Ishikawa (cell line): ENCODE results near the gene CDH13.

Experiments
- CEBPB ChIP-seq: IDR thresholded peaks from 2 replicates; pipeline ENCODE4 v1.6.1; 2012
- CREB1 ChIP-seq: IDR thresholded peaks from 2 replicates; pipeline ENCODE4 v1.6.1; 2012; ENCODE audit warnings: low read depth
- EGR1 ChIP-seq: IDR thresholded peaks from 2 replicates; pipeline ENCODE4 v1.6.1; 2012
- EP300 ChIP-seq: IDR thresholded peaks from 2 replicates; pipeline ENCODE4 v1.6.1; 2012; ENCODE audit warnings: borderline replicate concordance
- FOXM1 ChIP-seq: IDR thresholded peaks from 2 replicates; pipeline ENCODE4 v1.6.1; 2012; ENCODE audit warnings: low read depth, borderline replicate concordance
- NFIC ChIP-seq: IDR thresholded peaks from 2 replicates; pipeline ENCODE4 v1.6.1; 2012
- RAD21 ChIP-seq: IDR thresholded peaks from 2 replicates; pipeline ENCODE4 v1.6.1; 2012; ENCODE audit warnings: low read depth
- TAF1 ChIP-seq: IDR thresholded peaks from 2 replicates; pipeline ENCODE4 v1.6.1; 2012; ENCODE audit warnings: low read depth, mild to moderate bottlenecking
- TCF12 ChIP-seq: IDR thresholded peaks from 2 replicates; pipeline ENCODE4 v1.6.1; 2012; ENCODE audit warnings: low read depth
- TEAD4 ChIP-seq: IDR thresholded peaks from 2 replicates; pipeline ENCODE4 v1.6.1; 2012
- YY1 ChIP-seq: IDR thresholded peaks from 2 replicates; pipeline ENCODE4 v1.6.1; 2012; ENCODE audit warnings: low read depth
- ZBTB7A ChIP-seq: IDR thresholded peaks from 2 replicates; pipeline ENCODE4 v1.6.1; 2012; ENCODE audit warnings: low read depth
- TF ChIP-seq, protein P1 (sequence below): IDR thresholded peaks from 2 replicates; pipeline ENCODE4 v1.6.1; 2012
- TF ChIP-seq, protein P2 (sequence below): IDR thresholded peaks from 2 replicates; pipeline ENCODE4 v1.6.1; 2012; ENCODE audit warnings: low read depth, mild to moderate bottlenecking
- TF ChIP-seq, protein P3 (sequence below): IDR thresholded peaks from 2 replicates; pipeline ENCODE4 v1.6.1; 2012

The CDH13 gene

GRCh38 chr16:83842291-83842690, 1215.5 kb downstream of the CDH13 start:
- TF ChIP-seq EGR1 = no peak

DNA sequence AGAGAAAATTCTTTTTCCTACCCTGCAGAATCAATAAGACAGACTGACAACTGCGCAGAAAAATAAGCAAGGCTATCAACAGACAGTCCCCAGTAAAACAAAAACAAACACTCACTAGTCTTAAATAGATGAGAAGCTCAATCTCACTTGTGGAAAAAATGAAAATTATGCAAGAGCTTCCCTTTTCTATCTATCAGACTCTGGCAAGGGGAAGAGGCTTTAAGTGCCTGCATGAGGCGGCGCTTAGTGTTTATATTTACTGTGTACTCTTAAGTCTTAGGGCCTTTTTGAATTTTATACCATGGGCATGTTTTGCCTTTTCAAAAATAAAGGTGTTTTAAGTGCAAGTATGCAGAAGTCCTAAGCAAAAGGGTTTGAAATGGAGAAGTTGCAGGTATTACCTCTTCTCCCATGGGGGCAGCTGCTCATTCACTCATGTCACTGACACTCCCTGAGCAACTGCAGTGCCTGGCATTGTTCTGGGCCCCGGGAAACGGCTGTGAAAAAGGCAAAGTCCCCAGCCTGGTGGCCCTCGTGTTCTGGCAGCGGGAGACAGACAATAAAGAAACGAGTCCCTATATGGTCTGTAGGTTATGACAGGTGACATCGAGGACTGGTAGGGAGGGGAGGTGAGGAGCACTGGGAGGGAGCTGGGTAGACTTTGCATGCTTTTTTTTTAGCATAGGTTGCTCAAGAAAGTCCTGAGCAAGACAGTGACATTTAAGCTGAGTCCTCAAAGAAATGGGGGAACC, 1216.2 kb downstream of the CDH13 start:
- no peak for TF ChIP-seq TAF1
- no peak for TF ChIP-seq NFIC
- TF ChIP-seq, protein P1, sequence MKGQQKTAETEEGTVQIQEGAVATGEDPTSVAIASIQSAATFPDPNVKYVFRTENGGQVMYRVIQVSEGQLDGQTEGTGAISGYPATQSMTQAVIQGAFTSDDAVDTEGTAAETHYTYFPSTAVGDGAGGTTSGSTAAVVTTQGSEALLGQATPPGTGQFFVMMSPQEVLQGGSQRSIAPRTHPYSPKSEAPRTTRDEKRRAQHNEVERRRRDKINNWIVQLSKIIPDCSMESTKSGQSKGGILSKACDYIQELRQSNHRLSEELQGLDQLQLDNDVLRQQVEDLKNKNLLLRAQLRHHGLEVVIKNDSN = no peak
- TF ChIP-seq, protein P2, sequence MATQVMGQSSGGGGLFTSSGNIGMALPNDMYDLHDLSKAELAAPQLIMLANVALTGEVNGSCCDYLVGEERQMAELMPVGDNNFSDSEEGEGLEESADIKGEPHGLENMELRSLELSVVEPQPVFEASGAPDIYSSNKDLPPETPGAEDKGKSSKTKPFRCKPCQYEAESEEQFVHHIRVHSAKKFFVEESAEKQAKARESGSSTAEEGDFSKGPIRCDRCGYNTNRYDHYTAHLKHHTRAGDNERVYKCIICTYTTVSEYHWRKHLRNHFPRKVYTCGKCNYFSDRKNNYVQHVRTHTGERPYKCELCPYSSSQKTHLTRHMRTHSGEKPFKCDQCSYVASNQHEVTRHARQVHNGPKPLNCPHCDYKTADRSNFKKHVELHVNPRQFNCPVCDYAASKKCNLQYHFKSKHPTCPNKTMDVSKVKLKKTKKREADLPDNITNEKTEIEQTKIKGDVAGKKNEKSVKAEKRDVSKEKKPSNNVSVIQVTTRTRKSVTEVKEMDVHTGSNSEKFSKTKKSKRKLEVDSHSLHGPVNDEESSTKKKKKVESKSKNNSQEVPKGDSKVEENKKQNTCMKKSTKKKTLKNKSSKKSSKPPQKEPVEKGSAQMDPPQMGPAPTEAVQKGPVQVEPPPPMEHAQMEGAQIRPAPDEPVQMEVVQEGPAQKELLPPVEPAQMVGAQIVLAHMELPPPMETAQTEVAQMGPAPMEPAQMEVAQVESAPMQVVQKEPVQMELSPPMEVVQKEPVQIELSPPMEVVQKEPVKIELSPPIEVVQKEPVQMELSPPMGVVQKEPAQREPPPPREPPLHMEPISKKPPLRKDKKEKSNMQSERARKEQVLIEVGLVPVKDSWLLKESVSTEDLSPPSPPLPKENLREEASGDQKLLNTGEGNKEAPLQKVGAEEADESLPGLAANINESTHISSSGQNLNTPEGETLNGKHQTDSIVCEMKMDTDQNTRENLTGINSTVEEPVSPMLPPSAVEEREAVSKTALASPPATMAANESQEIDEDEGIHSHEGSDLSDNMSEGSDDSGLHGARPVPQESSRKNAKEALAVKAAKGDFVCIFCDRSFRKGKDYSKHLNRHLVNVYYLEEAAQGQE = no peak
- TF ChIP-seq FOXM1 = no peak

DNA sequence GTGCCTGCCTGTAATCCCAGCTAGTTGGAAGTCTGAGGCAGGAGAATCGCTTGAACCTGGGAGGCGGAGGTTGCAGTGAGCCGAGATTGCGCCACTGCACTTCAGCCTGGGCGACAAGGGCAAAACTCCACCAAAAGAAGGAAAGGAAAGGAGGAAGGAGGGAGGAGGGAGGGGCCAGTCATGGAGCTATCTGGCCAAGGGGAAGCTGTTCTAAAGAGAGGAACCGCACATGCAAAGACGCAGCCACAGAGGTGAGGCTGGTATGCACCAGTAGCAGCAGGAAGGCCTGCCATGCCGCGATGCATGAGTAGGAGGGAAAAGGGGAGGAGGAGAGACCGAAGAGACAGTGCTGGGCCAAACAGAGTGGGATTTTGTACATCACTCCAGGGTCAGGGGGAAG, 1216.9 kb downstream of the CDH13 start:
- TF ChIP-seq EGR1 (no peak), FOXM1 (no peak), TEAD4 (no peak), TAF1 (no peak), RAD21 (no peak), TCF12 (no peak), YY1 (no peak), CEBPB (no peak), EP300 (no peak)
- TF ChIP-seq, protein P1 = no peak
- TF ChIP-seq, protein P3, sequence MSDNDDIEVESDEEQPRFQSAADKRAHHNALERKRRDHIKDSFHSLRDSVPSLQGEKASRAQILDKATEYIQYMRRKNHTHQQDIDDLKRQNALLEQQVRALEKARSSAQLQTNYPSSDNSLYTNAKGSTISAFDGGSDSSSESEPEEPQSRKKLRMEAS = no peak

DNA sequence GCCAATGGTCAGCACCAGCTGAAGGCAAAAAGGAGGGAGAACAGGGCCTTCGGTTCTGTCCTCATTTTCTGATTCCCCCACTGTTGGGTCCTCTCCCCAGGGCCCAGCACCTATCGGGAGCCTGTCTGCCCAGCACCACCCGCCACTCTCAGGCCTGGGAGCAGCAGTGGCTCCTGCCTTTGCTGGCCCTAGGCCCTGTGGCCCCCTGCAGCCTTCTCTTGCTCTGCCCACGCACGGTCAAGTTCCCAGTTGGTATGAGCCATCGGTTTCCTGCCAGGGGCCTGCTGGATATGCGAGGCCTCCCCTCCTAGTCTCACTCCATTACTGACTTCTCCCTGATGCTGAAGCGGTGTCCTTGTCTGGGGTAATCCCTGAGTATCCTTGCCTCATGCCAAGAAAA, 1218.5 kb downstream of the CDH13 start:
- TF ChIP-seq CEBPB = no peak
- no peak for TF ChIP-seq RAD21
- no peak for TF ChIP-seq EP300
- TF ChIP-seq, protein P3 = no peak
- TF ChIP-seq NFIC = no peak
- TF ChIP-seq, protein P2 = no peak
- TF ChIP-seq TEAD4 = no peak
- no peak for TF ChIP-seq ZBTB7A
- TF ChIP-seq FOXM1 = no peak
- TF ChIP-seq TCF12 = no peak
- TF ChIP-seq TAF1 = no peak
- TF ChIP-seq CREB1 = no peak
- TF ChIP-seq YY1 = no peak
- TF ChIP-seq EGR1 = no peak
- TF ChIP-seq, protein P1 = no peak

DNA sequence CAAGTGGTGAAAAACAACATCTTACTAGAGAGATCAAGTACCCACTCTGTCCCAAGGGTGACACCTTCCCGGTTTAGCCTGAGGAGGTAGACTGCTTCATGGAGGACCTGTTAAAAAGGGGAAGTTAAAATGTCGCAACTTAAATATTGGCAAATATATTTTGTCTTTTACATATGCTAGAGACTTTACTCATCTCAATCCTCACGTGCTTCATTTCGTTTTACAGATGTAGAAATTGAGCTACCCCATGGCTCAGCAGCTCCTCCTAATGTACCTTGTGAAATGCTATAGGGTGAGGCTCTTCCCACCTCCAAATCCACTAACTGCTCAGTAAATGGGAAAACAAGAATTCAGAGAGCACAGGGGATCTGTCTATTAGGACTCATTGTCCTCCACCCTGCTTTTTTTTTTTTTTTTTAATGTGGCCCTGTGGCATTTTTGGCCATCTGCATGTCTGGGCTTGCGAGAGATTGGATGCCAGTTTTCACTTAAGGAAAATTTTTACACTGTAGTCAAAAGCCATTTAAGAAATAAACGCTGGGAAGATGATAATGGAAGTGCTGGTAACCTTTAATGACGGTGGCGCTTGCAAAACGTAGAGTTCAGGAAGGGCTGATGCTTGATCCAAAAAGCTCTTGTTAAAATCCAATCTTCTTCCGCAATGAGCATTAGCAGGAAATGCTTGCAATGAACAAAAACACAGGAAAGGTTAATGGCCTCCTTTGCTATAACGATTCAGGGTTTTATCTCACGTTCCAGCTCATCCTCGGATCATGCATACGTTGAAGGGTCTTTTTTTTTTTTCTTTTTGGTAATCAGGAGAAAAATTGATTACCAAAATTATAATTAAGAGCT, 1220.8 kb downstream of the CDH13 start:
- no peak for TF ChIP-seq CEBPB
- TF ChIP-seq, protein P2 = no peak
- TF ChIP-seq EP300 = no peak
